ENCODE results near the gene ZNF22. TPM values are rescaled to one million over a fixed set of nuclear protein-coding genes. Genes with fewer than 3 reads are reported as not detected.
A peak's percentile ranks its signal among the peaks of the same experiment; 100 is the strongest.

ZNF22 gene
- total RNA-seq, 1 donor from 2014 or later, result 81.0 TPM

DNA sequence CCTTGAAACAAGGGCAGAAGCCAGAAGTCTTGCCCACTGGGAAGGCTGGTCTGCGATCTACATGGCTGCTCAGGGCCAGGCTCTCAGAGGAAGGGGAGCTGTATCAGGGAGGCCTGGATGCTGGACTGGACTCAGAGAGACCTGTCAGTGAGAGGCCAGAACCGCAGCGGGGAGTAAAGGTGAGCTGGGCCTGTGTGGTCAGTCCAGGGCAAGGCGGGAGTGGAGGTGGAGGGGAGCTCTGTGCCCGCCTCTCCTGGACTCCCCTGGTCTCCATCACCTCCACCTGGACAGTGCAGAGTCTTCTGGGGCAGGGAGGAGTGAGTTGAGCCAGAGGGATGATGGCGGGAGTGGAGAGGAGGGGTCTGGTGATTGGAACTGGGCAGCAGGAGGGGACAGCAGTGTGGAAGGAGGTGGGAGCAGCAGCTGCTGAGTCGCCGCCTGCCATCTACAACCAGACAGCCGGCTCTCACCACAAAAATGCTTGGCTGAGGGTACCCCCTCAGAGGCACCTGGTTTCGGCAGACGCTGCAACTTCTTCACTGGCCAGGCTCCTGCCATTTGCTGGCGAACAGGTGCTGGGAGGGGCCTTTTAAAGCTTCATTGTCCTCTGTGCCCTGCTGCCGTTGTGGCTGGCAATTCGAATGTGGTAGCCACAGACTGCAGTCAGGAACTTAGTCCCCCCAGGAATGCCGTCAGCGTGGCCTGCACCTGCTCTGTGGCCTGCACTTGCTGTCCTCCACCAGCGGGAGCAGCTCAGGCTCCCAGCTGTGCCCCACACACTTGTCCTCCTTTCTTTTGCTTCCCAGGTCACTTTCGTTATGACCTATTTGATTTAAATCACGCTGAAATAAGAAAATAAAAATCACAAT, 37.6 kb upstream of the ZNF22 start:
- peak overlapping the region; percentile 29 for H3K4me3 ChIP-seq

GRCh38 chr10:44963772-44964633, 36.7 kb upstream of the ZNF22 start:
- Histone ChIP-seq H4K20me1 (ENCODE audit: low read depth) (no peaks in the 10 kb centered on the region), H3K79me2 (ENCODE audit: low read depth) (peaks cover under 1% of the 10 kb centered on the region), H2AFZ (replicated peaks) (peak overlapping the region; percentile 65), H3K36me3 (no peaks in the 10 kb centered on the region), H3F3A (ENCODE audit: low read depth) (peaks cover 21% of the 10 kb centered on the region), H3K4me1 (peaks cover 49% of the 10 kb centered on the region), H3K4me3 (peak overlapping the region; percentile 29), H3K9me3 (ENCODE audit: low read depth) (no peaks in the 10 kb centered on the region), H3K9ac (no peak overlapping the region), H3K27me3 (peaks cover 16% of the 10 kb centered on the region), H3K27ac (peak overlapping the region; percentile 96), H3K4me2 (peak overlapping the region; percentile 75)
- Mint-ChIP-seq H3K4me1 (peaks cover 72% of the 10 kb centered on the region), H3K27me3 (ENCODE audit: insufficient read depth, low read depth) (no peaks in the 10 kb centered on the region), H3K4me3 (peak overlapping the region; percentile 68), H3K36me3 (no peaks in the 10 kb centered on the region), H3K27ac (peak overlapping the region; percentile 98), H3K9me3 (no peaks in the 10 kb centered on the region)
- DNase-seq (ENCODE audit: low spot score), result peak; percentile 89
- TF ChIP-seq EZH2phosphoT487 (IDR thresholded peaks at IDR 0.05), result no peak
- no peak for TF ChIP-seq EZH2 (IDR thresholded peaks at IDR 0.05)

More for the DNA sequence above, 37.6 kb upstream of the ZNF22 start:
- Histone ChIP-seq H3K9me3 (ENCODE audit: low read depth) (no peaks in the 10 kb centered on the region), H3K27me3 (peaks cover 16% of the 10 kb centered on the region), H3F3A (ENCODE audit: low read depth) (peaks cover 22% of the 10 kb centered on the region), H3K27ac (peak overlapping the region; percentile 96), H3K9ac (no peak overlapping the region), H3K36me3 (no peaks in the 10 kb centered on the region), H2AFZ (replicated peaks) (no peak overlapping the region), H3K4me1 (peaks cover 50% of the 10 kb centered on the region), H3K79me2 (ENCODE audit: low read depth) (peaks cover 8% of the 10 kb centered on the region), H3K4me2 (peak overlapping the region; percentile 75), H4K20me1 (ENCODE audit: low read depth) (no peaks in the 10 kb centered on the region)
- H3K36me3 Mint-ChIP-seq, result no peaks in the 10 kb centered on the region
- peak; percentile 76 for DNase-seq (ENCODE audit: low spot score)
- no peaks in the 10 kb centered on the region for H3K9me3 Mint-ChIP-seq
- H3K27me3 Mint-ChIP-seq (ENCODE audit: insufficient read depth, low read depth), result no peaks in the 10 kb centered on the region
- H3K4me3 Mint-ChIP-seq, result peak overlapping the region; percentile 0
- peaks cover 80% of the 10 kb centered on the region for H3K4me1 Mint-ChIP-seq
- H3K27ac Mint-ChIP-seq, result peak overlapping the region; percentile 98
- peak; percentile 42 for TF ChIP-seq CTCF (IDR thresholded peaks at IDR 0.05)
- TF ChIP-seq EZH2 (IDR thresholded peaks at IDR 0.05), result no peak

GRCh38 chr10:44965104-44965503, 35.6 kb upstream of the ZNF22 start:
- DNase-seq (ENCODE audit: low spot score), result no peak
- Mint-ChIP-seq H3K9me3 (no peaks in the 10 kb centered on the region), H3K27me3 (ENCODE audit: insufficient read depth, low read depth) (no peaks in the 10 kb centered on the region), H3K36me3 (no peaks in the 10 kb centered on the region), H3K27ac (peak overlapping the region; percentile 98), H3K4me1 (peaks cover 70% of the 10 kb centered on the region), H3K4me3 (no peak overlapping the region)
- Histone ChIP-seq H3F3A (ENCODE audit: low read depth) (peaks cover 18% of the 10 kb centered on the region), H3K27ac (no peak overlapping the region), H3K4me2 (peak overlapping the region; percentile 75), H3K27me3 (peaks cover 12% of the 10 kb centered on the region), H4K20me1 (ENCODE audit: low read depth) (no peaks in the 10 kb centered on the region), H3K4me3 (no peak overlapping the region), H3K9me3 (ENCODE audit: low read depth) (no peaks in the 10 kb centered on the region), H3K79me2 (ENCODE audit: low read depth) (no peaks in the 10 kb centered on the region), H3K36me3 (no peaks in the 10 kb centered on the region), H3K4me1 (peaks cover 49% of the 10 kb centered on the region), H2AFZ (replicated peaks) (no peak overlapping the region), H3K9ac (no peak overlapping the region)
- TF ChIP-seq EZH2phosphoT487 (IDR thresholded peaks at IDR 0.05) (no peak), EZH2 (IDR thresholded peaks at IDR 0.05) (no peak), CTCF (IDR thresholded peaks at IDR 0.05) (no peak)
